Activated CD8-positive, alpha-beta T cell treated with anti-CD3 and anti-CD28 coated beads, Interleukin-2, amount 10 ng/mL, durations not matched to agents 7 days and 5 days (primary cell): Measurements from ENCODE around the gene B3GALNT2. TPM values are rescaled to one million over a fixed set of nuclear protein-coding genes. Genes with fewer than 3 reads are reported as not detected.
A peak's percentile ranks its signal among the peaks of the same experiment; 100 is the strongest.

Experiments
- ATAC-seq: fragments of 150-1000 bp; cut with Tn5 transposase; one replicate; pipeline ENCODE4 v1.10.0; 2021; ENCODE audit warnings: moderate library complexity
- CTCF ChIA-PET: fragments of 350-600 bp; sonication (Branson Sonifier 250); formaldehyde crosslinking; loops from one replicate; lab custom pipeline; 2021; ENCODE audit warnings: antibody characterized with exemption; lab: Charles Lee
- POLR2A ChIA-PET: fragments of 350-600 bp; sonication (Branson Sonifier 250); formaldehyde crosslinking; loops from one replicate; lab custom pipeline; 2021; ENCODE audit warnings: antibody characterized with exemption; lab: Charles Lee
- DNase-seq: peaks from one replicate; pipeline ENCODE4 v3.0.0-alpha.2; 2020
- H3K27ac Mint-ChIP-seq: one replicate; pipeline ENCODE4 v1.8.0; 2021; ENCODE audit warnings: mild to moderate bottlenecking, mixed read lengths
- H3K27me3 Mint-ChIP-seq: one replicate; pipeline ENCODE4 v1.8.0; 2021; ENCODE audit warnings: low read depth, mixed read lengths
- H3K36me3 Mint-ChIP-seq: one replicate; pipeline ENCODE4 v1.8.0; 2021; ENCODE audit warnings: low read depth, mixed read lengths
- H3K4me1 Mint-ChIP-seq: one replicate; pipeline ENCODE4 v1.8.0; 2021; ENCODE audit warnings: low read depth, mixed read lengths
- H3K4me3 Mint-ChIP-seq: one replicate; pipeline ENCODE4 v1.8.0; 2021; ENCODE audit warnings: mild to moderate bottlenecking, mixed read lengths
- H3K9me3 Mint-ChIP-seq: one replicate; pipeline ENCODE4 v1.8.0; 2022; ENCODE audit warnings: mixed read lengths; ENCODE audit not compliant: insufficient read depth
- total RNA-seq, 2 experiments: library from RNA; stranded (reverse); gene quantifications; one replicate each; pipeline ENCODE4 v1.2.3, GENCODE V29; 2021

The B3GALNT2 gene
- total RNA-seq, 2 experiments from 2014 or later: 12.9 to 13.0 TPM

DNA sequence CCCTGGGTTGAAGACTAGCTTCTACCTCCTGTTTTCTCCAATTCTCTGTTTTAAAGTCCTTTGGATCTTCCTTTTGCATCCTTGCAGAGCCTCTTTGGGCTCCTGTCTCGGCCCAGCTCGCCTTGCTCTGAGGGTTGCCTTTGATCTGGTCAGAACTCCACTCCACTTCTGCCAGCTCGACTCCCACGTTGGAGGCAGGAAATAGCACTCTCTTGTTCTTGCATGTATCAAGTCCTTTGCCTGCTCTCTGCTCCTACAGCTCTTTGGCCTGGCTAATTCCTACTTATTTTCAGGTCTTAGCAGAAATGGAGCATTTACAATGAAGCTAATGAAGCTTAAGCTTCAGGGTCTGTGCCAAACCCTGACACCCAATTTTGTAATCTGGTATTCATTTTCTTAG, 21.1 kb upstream of the B3GALNT2 start:
- CTCF ChIA-PET: no interaction called here
- ATAC-seq: no peak
- POLR2A ChIA-PET: no interaction called here

DNA sequence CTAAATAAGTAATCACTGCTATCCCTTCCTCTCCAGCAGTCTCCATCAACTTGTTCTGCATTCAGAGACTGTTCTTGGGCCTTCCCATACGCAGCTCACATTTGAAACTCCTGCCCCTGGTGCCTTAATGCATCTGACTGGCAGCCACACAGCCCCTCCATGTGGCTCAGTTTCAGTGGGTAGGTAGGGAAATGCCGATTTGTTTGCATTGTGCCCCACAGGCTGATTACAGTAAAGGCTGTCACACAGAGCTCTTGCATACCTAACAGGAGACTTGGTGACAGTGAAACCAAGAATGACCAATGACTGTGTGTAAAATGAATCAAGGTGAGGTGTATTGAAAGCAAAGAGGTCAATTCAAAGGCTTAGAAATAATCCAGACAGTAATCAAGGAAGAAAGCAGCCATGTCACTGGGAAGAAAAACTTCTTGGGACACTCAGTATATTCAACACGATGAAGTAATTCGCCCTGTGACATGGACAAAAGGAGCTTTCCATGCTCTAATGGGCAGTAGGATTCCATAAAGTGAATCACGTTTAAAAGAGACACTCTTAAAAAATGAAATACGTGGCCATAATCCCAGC, 12.7 kb upstream of the B3GALNT2 start:
- ChIA-PET POLR2A (no interaction called here), CTCF (interaction anchor here (1.0 to 4.1 kb wide), 5 partner anchors 11 to 455 kb away, joined by 3 to 28 read pairs (median 7); partner anchors contain the start of gene B3GALNT2)
- Mint-ChIP-seq H3K27me3 (peaks cover 13% of the 10 kb centered on the region), H3K36me3 (no peaks in the 10 kb centered on the region), H3K4me1 (no peaks in the 10 kb centered on the region), H3K27ac (no peak overlapping the region), H3K9me3 (no peaks in the 10 kb centered on the region), H3K4me3 (no peak overlapping the region)
- no peak for ATAC-seq
- no peak for DNase-seq

More for the DNA sequence above, 21.1 kb upstream of the B3GALNT2 start:
- Mint-ChIP-seq H3K4me3 (no peak overlapping the region), H3K4me1 (no peaks in the 10 kb centered on the region), H3K36me3 (no peaks in the 10 kb centered on the region), H3K27me3 (peaks cover 5% of the 10 kb centered on the region), H3K9me3 (no peaks in the 10 kb centered on the region), H3K27ac (no peak overlapping the region)
- DNase-seq: no peak

DNA sequence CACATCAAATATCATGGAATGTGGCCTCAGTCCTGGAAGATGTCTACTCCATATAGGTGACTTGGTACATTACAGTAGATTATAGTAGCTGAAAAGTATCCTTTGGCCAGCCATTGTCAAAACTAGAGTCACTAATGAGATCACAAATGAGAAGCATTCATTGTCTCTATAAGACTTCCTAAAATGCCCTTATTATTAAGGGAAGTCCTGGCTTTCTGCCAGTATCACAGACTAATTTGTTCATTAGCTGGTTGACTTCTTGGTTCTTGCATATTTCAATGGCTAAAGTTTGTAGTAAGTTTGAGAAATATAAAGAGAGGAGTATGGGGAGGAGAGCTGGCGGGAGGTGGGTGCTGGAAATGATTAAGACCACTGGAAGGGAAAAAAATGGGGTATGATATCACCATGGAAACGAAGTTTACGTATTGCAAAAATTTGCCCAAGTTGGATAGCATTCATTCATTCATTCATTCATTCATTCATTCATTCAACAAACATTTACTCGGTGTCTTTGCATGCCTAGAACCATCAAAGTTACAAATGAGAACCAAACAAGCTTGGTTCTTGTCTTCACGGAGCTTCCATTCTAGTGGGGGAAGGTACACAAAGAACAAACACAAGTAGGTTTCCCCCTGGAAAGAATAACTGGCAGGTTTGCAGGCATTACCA, 11.7 kb upstream of the B3GALNT2 start:
- Mint-ChIP-seq H3K4me1 (no peaks in the 10 kb centered on the region), H3K4me3 (no peak overlapping the region), H3K27ac (no peak overlapping the region), H3K36me3 (no peaks in the 10 kb centered on the region), H3K9me3 (no peaks in the 10 kb centered on the region), H3K27me3 (peaks cover 19% of the 10 kb centered on the region)
- no peak for DNase-seq
- ATAC-seq: no peak
- ChIA-PET CTCF (interaction anchor here (0.6 to 4.1 kb wide), 5 partner anchors 10 to 456 kb away, joined by 3 to 28 read pairs (median 7); partner anchors contain the start of gene B3GALNT2), POLR2A (no interaction called here)

DNA sequence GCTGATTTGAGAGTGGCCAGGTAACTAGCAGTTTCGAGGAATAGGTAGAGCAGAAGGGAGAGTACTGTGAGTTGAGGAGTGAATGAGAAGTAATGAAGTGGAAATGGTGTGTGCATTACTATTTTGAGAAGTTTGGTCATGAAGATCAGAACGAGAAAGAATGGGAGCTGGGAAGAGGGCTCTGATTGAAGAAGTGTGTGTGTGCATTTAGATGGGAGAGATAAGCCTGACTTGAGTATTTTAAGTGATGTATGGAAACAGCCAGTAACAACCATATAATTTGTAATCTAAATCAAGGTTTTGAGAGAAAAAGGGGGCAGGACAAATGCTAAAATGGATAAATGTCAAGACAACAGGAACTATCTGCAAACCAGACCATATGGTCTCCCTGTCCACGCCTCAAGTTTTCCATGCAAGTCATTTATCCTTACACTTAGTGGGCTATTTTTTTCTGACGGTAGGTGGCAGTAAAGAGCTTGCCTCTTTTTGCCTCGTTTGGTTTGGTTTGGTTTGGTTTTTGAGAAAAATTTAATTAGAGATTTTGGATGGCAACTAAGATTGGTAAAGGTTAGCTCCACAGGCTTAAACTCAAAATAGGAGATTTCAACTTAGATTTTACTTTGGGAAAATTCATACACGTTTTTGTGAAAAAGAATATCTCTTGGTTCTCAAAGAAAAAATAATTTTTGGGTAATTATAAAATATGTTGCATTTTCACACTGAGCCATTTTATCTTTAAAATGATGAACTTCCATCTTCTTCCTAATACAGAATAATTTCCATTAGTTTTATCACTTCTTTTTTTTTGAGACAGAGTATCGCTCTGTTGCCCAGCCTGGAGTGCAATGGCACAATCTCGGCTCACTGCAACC, 9.5 kb upstream of the B3GALNT2 start:
- Mint-ChIP-seq H3K27ac (no peak overlapping the region), H3K27me3 (peaks cover 21% of the 10 kb centered on the region), H3K4me1 (no peaks in the 10 kb centered on the region), H3K4me3 (no peak overlapping the region), H3K9me3 (no peaks in the 10 kb centered on the region), H3K36me3 (no peaks in the 10 kb centered on the region)
- ATAC-seq: peak; percentile 71
- CTCF ChIA-PET: interaction anchor here (0.5 to 4.1 kb wide), 32 partner anchors 8 to 568 kb away, joined by 3 to 28 read pairs (median 3); partner anchors contain the start of gene B3GALNT2
- POLR2A ChIA-PET: interaction anchor here (1.1 kb wide), 1 partner anchor 9 kb away, joined by 3 read pairs; no protein-coding TSS in a partner anchor
- DNase-seq: peak; percentile 62

DNA sequence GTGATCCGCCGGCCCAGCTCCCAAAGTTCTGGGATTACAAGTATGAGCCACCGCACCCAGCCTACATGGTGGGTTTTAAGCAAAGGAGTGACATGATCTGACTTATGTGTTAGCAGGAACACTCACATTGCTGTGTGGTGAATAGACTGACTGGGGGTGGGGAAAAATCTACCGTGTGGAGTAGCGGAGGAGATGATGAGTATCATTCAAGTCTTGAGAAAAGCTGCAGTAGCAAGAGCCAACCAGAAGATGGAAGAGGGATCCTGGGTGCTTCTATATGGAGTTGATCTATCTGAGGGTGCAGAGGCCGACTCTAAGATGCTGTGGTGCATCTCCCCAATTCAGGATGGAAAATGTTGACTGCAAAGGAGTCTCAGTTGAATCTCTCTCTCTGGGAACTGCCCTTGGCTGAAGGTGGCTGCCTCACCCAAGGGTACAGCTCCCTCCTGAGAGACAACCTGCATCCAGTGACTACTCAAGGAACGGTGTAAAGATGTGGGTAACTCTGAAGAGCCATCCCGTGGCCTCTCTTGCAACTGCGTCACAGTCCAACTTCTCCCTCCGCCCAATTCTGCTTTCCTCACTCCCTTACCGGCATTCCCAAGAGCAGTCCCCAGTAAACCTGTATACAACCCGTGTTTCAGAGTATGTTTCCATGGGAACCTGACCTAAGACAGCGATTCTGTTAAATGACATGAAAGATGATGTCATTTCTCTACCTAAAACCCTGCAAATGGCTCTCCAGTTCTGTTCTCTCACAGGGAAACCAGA, 7.4 kb upstream of the B3GALNT2 start:
- Mint-ChIP-seq H3K27ac (no peak overlapping the region), H3K36me3 (no peaks in the 10 kb centered on the region), H3K4me1 (peaks cover 2% of the 10 kb centered on the region), H3K9me3 (no peaks in the 10 kb centered on the region), H3K4me3 (no peak overlapping the region), H3K27me3 (peaks cover 17% of the 10 kb centered on the region)
- ATAC-seq (peak; percentile 18), DNase-seq (no peak)
- POLR2A ChIA-PET: no interaction called here
- CTCF ChIA-PET: interaction anchor here (0.6 to 1.4 kb wide), 2 partner anchors 315 to 460 kb away, joined by 3 to 6 read pairs; no protein-coding TSS in a partner anchor

DNA sequence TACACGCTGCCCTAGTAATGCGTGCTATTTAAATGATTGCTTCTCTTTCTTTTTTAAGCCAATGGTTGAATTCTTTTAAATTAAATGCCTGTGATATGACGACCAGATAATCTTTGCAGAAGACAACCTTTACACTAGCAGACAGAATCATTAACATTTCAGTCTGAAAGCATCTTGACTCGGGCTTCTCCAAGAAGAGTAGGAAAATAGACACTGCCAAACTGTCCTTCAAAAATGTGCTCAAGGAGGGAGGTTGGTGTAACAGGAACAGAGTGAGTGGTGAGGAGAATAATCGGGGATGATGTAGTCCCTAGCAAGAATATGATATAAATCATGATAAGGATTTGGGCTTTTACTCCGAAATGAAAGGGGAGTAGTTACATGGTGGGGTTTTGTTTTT, 6.6 kb upstream of the B3GALNT2 start:
- peaks cover 17% of the 10 kb centered on the region for H3K27me3 Mint-ChIP-seq
- peaks cover 7% of the 10 kb centered on the region for H3K4me1 Mint-ChIP-seq
- H3K9me3 Mint-ChIP-seq: no peaks in the 10 kb centered on the region
- no peaks in the 10 kb centered on the region for H3K36me3 Mint-ChIP-seq
- POLR2A ChIA-PET: no interaction called here
- ATAC-seq: no peak
- no peak overlapping the region for H3K4me3 Mint-ChIP-seq
- no peak overlapping the region for H3K27ac Mint-ChIP-seq
- CTCF ChIA-PET: interaction anchor here (0.6 kb wide), 1 partner anchor 314 kb away, joined by 3 read pairs; no protein-coding TSS in a partner anchor
- no peak for DNase-seq

DNA sequence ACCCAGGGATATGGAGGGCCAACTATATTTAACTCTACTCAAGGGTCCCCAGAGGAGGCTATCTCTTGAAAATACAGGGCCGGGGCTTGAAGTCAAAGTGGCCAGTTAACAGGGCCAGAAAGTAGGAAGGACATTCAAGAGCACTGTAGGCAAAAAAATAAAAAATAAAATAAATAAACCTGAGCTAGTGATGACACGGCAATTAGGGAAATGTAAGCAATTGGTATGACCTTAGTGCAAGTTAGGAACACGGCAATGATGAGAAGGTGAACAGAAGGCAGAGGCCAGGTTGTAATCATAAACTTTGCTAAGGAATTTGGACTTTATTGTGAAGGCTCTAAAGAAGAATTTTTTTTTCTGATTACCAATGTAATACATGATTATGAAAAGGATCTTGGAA, 3.4 kb upstream of the B3GALNT2 start:
- CTCF ChIA-PET: no interaction called here

DNA sequence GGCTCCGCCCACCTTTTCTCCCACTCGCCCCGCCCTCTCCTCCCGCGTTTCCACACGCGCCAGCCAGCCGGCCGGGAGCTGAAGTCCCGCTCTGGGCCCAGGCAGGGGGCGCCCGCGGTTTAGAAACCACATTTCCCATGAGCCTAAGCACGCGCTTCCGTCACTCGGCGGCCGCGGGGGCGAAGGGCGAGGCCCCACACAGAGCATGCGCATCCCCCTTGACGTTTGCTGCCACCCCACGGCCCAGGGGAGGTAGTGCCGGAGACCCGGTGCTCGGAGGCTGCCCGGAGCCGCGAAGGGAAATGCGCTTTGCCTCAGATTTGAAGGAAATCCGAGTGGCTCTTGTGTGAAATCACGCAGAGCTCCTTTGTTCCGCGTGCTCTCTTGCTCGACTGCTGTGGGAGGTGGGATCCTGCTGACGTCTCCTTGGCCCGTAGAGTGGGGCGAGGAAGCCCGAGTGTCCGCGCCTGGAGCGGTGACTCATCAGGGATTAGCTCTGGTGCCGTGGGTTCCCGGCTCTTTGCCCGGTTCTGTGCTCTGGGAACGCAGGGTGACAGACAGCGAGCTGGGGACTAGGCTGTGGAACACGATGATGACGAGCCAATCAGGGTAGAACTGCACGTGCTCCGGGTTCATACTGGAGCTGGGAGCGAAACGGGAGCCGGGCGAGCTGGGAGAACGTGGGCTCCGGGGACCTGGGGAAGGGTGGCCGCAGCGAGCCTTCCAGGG, 406 bp upstream of the B3GALNT2 start:
- peaks cover 3% of the 10 kb centered on the region for H3K27me3 Mint-ChIP-seq
- H3K4me1 Mint-ChIP-seq: peaks cover 19% of the 10 kb centered on the region
- H3K4me3 Mint-ChIP-seq: peak overlapping the region; percentile 90
- H3K9me3 Mint-ChIP-seq: no peaks in the 10 kb centered on the region
- H3K36me3 Mint-ChIP-seq: peaks cover 3% of the 10 kb centered on the region
- ChIA-PET CTCF (interaction anchor here (0.7 to 3.7 kb wide), 40 partner anchors 10 to 1017 kb away, joined by 3 to 28 read pairs (median 4); partner anchors contain the start of gene TBCE), POLR2A (interaction anchor here (0.7 to 1.9 kb wide), 11 partner anchors 8 to 450 kb away, joined by 3 to 6 read pairs (median 3); no protein-coding TSS in a partner anchor)
- peak overlapping the region; percentile 97 for H3K27ac Mint-ChIP-seq
- peak; percentile 86 for ATAC-seq
- DNase-seq: peak; percentile 99

More for the DNA sequence above, 3.4 kb upstream of the B3GALNT2 start:
- POLR2A ChIA-PET: no interaction called here
- no peaks in the 10 kb centered on the region for H3K36me3 Mint-ChIP-seq
- DNase-seq (no peak), ATAC-seq (no peak)
- no peak overlapping the region for H3K4me3 Mint-ChIP-seq
- peaks cover 14% of the 10 kb centered on the region for H3K27me3 Mint-ChIP-seq
- no peak overlapping the region for H3K27ac Mint-ChIP-seq
- H3K9me3 Mint-ChIP-seq: no peaks in the 10 kb centered on the region
- H3K4me1 Mint-ChIP-seq: peaks cover 15% of the 10 kb centered on the region

DNA sequence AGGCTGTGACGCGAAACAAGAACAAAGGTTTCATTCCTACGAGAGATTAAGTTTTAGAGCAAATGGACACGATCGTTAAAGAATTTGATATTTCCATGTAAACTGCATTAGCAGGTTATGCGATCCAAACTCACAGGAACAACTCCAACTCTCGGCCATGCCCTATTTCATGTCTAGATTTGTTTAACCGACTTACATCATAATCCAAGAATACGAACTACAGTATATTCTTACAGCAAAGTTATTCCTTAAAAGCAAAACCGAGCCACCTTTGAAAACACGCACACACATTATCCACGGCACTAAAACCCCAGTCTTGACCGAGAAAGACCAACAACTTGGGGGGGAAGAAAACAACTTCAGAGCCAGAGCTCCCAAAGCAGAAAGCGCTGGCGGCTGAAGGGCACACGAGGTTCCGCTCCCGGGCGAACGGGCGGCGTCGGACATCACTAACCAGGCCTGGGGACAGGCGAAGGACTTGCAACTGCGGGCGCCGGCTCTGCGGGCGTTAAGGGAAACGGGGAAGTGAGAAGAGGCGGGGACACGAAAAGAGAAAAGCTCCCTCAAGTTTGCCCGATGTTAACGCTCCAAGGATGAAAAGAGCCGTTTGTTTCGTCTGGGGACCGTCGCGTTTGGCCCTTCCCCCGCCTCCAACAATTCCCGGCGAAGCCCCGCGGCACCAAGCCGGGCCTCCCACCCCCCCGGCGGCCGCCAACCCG, 690 bp downstream of the B3GALNT2 start:
- Mint-ChIP-seq H3K27ac (peak overlapping the region; percentile 83), H3K36me3 (peaks cover 3% of the 10 kb centered on the region), H3K4me3 (peak overlapping the region; percentile 90), H3K4me1 (peaks cover 19% of the 10 kb centered on the region), H3K27me3 (no peaks in the 10 kb centered on the region), H3K9me3 (no peaks in the 10 kb centered on the region)
- ATAC-seq: no peak
- DNase-seq: peak; percentile 49
- ChIA-PET CTCF (interaction anchor here (0.7 to 3.7 kb wide), 30 partner anchors 10 to 1016 kb away, joined by 3 to 28 read pairs (median 4); no protein-coding TSS in a partner anchor), POLR2A (interaction anchor here (0.8 to 1.9 kb wide), 7 partner anchors 9 to 343 kb away, joined by 3 to 6 read pairs (median 4); partner anchors contain the start of gene RBM34)
